GM20000 (cell line): Measurements from ENCODE around the gene BAD.

Experiments used
- DNase-seq: peaks from one replicate; pipeline ENCODE4 v3.0.0; 2012; ENCODE audit warnings: low spot score
- TF ChIP-seq, protein P1 (sequence below): IDR thresholded peaks from 2 replicates; pipeline ENCODE4 v1.5.1; 2012; ENCODE audit warnings: mild to moderate bottlenecking, control low read depth; ENCODE audit errors: extremely low read depth, missing control alignments

BAD gene

DNA sequence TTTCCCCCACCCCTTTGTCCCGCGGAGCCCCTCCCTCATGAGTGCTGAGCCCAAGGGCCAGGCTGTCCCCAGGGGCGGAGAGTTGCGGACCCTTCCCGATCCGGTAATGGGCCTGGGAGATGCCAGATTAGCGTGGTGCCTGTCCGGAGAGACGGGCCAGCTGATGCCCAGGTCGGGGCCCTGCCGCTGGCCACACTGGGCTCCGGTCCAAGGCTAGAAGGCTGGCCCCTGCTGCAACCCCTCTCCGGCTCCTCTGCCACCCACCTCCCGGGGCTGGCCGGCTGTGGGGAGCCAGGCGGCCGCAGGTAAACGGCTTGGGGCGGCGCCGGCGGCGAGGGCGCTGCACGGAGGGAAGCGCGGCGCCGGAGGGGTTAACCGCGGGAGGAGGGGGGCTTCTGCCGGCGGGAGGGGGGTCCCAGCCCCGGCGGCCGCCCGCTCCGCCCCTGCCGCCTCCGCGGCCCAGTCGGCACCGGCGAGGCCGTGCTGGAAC lies 6.8 kb upstream of the BAD start, which contains the start of gene KCNK4:
TSS of gene KCNK4 (plus strand) at position 41 of the 490 bp plus-strand sequence. CDS start 1,717 bp downstream, outside the sequence.
- TF ChIP-seq, protein P1, sequence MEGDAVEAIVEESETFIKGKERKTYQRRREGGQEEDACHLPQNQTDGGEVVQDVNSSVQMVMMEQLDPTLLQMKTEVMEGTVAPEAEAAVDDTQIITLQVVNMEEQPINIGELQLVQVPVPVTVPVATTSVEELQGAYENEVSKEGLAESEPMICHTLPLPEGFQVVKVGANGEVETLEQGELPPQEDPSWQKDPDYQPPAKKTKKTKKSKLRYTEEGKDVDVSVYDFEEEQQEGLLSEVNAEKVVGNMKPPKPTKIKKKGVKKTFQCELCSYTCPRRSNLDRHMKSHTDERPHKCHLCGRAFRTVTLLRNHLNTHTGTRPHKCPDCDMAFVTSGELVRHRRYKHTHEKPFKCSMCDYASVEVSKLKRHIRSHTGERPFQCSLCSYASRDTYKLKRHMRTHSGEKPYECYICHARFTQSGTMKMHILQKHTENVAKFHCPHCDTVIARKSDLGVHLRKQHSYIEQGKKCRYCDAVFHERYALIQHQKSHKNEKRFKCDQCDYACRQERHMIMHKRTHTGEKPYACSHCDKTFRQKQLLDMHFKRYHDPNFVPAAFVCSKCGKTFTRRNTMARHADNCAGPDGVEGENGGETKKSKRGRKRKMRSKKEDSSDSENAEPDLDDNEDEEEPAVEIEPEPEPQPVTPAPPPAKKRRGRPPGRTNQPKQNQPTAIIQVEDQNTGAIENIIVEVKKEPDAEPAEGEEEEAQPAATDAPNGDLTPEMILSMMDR = no peak

DNA sequence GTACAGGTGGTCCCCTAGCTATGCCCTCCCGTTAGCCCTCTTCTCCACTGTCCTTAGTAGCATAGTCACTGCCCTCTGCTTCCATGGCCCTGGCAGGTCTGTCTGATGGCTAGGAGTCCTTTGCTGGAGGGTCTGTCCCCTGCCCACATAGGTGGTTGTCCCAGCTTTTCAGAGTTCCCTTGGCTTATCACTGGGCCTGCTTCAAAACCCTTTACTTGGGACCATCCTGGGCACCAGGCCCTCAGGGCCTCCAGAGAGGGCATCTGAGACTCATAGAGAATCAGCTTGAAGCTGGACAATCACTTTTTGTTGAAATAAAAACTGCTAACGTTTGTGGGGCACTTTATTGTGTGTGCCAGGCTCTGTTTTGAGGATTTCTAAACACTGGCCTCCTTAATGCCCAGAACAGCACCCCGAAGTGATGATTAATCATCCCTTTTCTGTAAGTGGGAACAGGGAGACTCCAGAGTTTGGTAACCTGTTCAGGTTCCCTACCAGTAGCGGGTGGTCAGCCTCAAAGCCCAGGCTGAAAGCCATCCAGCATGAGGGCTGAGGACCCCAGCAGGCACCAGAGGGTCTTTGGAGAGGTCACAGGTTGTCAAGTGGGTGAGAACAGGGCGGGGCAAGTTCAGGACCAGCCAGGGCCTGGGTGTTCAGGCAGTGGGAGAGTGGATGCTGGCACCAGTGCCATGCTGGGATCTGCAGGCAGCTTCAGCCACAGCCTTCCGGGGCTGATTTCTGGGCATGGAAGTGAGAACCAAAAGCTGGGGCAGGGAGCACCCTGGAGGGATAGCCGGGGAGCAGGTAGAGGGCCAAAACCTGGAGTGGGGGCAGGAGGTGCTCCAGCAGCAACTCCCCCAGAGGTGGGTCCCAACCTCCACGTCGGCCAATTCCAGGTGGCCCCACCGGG lies 6.1 kb upstream of the BAD start:
- no peak for DNase-seq
- TF ChIP-seq, protein P1 = no peak

More for the DNA sequence above, 6.8 kb upstream of the BAD start, which contains the start of gene KCNK4:
- no peak for DNase-seq

DNA sequence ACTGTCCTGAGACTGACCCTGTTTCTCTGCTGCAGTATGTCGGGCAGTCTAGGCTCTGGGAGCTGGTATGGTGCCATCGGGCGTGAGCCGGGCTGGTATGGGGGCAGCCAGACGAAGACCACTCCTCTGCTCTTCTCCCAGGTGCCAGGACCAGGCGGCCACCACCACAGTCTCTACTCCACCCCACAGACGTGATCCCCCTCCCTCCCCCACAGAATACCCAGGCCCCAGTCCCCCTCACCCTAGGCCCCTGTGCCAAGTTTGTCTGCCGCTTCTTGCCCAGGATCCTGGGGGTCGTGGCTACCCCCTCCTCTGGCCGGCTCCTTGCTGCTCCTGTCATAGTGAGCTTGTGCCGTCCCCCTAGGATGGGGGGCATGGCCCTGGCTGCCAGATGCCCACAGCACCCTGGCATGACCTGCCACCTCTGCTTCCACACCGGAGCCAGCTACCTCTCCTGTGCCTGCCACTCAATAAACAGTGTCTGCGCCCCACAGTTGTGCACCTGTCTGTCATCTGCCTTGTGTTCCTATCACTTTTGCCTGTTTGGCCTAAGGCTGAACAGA lies 4.6 kb upstream of the BAD start:
- TF ChIP-seq, protein P1 = no peak
- DNase-seq = no peak

DNA sequence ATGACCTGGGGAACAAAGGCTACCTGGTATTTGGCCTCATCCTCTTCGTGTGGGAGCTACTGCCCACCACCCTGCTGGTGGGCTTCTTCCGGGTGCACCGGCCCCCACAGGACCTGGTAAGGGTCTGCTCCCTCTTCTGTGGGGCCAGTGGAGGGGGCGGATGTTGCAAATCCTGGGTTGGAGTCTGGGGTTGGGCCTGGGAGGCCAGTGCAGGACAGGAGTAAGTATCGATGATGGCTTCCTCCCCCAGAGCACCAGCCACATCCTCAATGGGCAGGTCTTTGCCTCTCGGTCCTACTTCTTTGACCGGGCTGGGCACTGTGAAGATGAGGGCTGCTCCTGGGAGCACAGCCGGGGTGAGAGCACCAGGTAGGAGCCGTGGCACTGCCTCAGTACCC lies 3.9 kb upstream of the BAD start:
- TF ChIP-seq, protein P1 = no peak
- DNase-seq = no peak

DNA sequence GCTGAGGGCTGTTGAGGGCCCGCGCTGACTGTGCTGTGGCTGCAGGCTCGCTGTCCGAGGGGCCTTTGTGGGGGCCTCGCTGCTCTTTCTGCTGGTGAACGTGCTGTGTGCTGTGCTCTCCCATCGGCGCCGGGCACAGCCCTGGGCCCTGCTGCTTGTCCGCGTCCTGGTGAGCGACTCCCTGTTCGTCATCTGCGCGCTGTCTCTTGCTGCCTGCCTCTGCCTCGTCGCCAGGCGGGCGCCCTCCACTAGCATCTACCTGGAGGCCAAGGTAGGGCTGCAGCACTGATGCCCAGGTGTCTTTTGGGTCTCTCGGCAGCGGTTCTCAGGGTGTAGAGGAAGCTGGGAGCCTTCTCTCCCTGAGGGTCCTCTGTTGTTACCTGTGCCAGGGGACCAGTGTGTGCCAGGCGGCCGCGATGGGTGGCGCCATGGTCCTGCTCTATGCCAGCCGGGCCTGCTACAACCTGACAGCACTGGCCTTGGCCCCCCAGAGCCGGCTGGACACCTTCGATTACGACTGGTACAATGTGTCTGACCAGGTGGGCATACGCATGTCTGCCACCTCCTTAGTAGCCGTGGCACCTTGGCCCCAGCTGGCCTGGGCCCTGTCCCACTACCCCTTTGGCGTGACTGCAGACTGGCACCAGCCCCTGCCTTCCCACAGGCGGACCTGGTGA lies 3.3 kb upstream of the BAD start:
- no peak for DNase-seq
- TF ChIP-seq, protein P1 = no peak

DNA sequence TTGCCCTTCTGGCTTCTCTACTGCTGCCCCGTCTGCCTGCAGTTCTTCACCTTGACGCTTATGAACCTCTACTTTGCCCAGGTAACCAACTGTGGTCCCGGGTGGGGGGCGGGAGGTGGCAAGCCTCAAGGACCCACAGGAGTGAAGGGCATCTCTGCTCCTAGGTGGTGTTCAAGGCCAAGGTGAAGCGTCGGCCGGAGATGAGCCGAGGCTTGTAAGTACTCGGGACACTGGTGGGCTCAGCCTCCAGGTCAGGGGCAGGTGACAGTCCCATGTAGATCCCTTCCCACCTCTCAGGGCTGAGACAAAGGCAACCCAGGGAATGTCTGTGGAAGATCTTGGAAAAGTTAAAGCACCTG lies 2.3 kb upstream of the BAD start:
- TF ChIP-seq, protein P1 = no peak
- DNase-seq = no peak
